Thyroid gland (tissue), 4 donors: ENCODE data around the gene FBXO3. TPM values are rescaled to one million over a fixed set of nuclear protein-coding genes. Genes with fewer than 3 reads are reported as not detected.
"Not testable (repeated sequence)": the region's sequence is repeated elsewhere in the genome, so short reads cannot be mapped to it uniquely, and the experiment has no call there.

Source experiments
- DNase-seq, 2 donors: peaks; one replicate each; pipeline ENCODE4 v3.0.0-alpha.2; 2019
- H3K27ac ChIP-seq, 3 donors: fragments of 200-600 bp; sonication (generic); 1 replicate in 2 of 3; 2 replicates in 1 of 3; pipeline ENCODE4 v1.5.1; 2016 to 2019; ENCODE audit warnings: mild to moderate bottlenecking in 1 of 3, moderate library complexity in 1 of 3
- H3K27me3 ChIP-seq: fragments of 200-600 bp; sonication (generic); one replicate; pipeline ENCODE4 v1.5.1; 2019
- H3K36me3 ChIP-seq, 2 donors: fragments of 200-600 bp; sonication (generic); one replicate each; pipeline ENCODE4 v1.5.1; 2016 to 2019
- H3K4me1 ChIP-seq, 2 donors: fragments of 200-600 bp; sonication (generic); one replicate each; pipeline ENCODE4 v1.5.1; 2017 to 2019
- H3K4me3 ChIP-seq, 3 donors: fragments of 200-600 bp; sonication (generic); replicated peaks in 1 of 3; 1 replicate in 2 of 3; 2 replicates in 1 of 3; pipeline ENCODE4 v1.5.1; 2016; ENCODE audit warnings: mild to moderate bottlenecking in 1 of 3
- H3K9me3 ChIP-seq: fragments of 200-600 bp; sonication (generic); one replicate; pipeline ENCODE4 v1.5.1; 2017
- CTCF ChIP-seq, 6 experiments: fragments of 200-600 bp in 3 of 6; fragments of 450-650 bp in 3 of 6; sonication (generic) in 3 of 6; IDR thresholded peaks; one replicate each; pipeline ENCODE4 v1.5.1; 2016 to 2019; ENCODE audit warnings: antibody characterized with exemption in 6 of 6, mild to moderate bottlenecking in 2 of 6, inconsistent platforms in 1 of 6, moderate library complexity in 1 of 6
- POLR2A ChIP-seq, 2 donors: fragments of 450-650 bp; IDR thresholded peaks; one replicate each; pipeline ENCODE4 v1.6.1; 2017; ENCODE audit warnings: antibody characterized with exemption in 2 of 2, mild to moderate bottlenecking in 2 of 2, moderate library complexity in 1 of 2
- WGBS, 2 donors: methylation state at CpG; one replicate each; pipeline ENCODE4 v1.1.5; 2017; 5-methylcytosine and 5-hydroxymethylcytosine counted together
- intact Hi-C: fragments of 100-400 bp; cut with DNase I; formaldehyde crosslinking; loops from one replicate; pipeline ENCODE4 v1.15.1; 2023
- total RNA-seq, 4 donors: library from RNA; depleted of rRNA; stranded (reverse); fragments of >200 nt; gene quantifications; one replicate each; pipeline ENCODE4 v1.2.3, GENCODE V29; 2016

FBXO3 gene
- total RNA-seq, 4 donors from 2014 or later, result 55.8 to 82.0 (median 57.7) TPM

DNA sequence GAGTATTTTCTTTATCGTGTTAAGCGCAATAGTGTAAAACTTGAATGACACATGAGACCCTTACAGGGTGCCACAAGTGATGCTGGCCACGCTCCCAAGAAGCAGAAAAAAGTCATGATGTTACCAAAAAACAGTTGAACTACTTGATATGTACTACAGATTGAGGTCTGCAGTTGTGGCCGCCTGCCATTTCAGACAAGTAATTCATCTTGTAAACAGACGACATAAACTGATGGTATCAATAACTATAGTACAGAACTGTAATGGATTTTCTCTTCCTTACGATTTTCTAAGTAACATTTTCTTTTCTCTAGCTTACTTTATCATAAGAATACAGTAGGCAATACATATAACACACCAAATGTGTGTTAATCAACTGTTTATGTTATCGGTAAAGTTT lies 43.6 kb downstream of the FBXO3 start:
- no peak overlapping the region for H3K4me3 ChIP-seq
- DNase-seq, result no peak
- H3K27ac ChIP-seq, result no peak overlapping the region
- no peaks in the 10 kb centered on the region for H3K9me3 ChIP-seq
- WGBS, 2 donors, result 78 to 84% methylated on average over 7 of the region's 7 CpGs
- H3K27me3 ChIP-seq, result no peaks in the 10 kb centered on the region
- intact Hi-C loops, result no loop called here
- no peaks in the 10 kb centered on the region for H3K36me3 ChIP-seq
- TF ChIP-seq CTCF (IDR thresholded peaks at IDR 0.05) (no peak), POLR2A (IDR thresholded peaks at IDR 0.05) (no peak)
- H3K4me1 ChIP-seq, result peaks cover 19 to 21% of the 10 kb centered on the region in 2 donors

GRCh38 chr11:33729072-33729664 lies 45.2 kb downstream of the FBXO3 start:
- intact Hi-C loops, H3K27ac ChIP-seq, H3K9me3 ChIP-seq, H3K27me3 ChIP-seq, H3K36me3 ChIP-seq, DNase-seq, H3K4me3 ChIP-seq: not testable (repeated sequence)
- peaks cover 23 to 31% of the 10 kb centered on the region in 2 donors for H3K4me1 ChIP-seq
- WGBS, 2 donors, result 86 to 89% methylated on average over 5 of the region's 5 CpGs

DNA sequence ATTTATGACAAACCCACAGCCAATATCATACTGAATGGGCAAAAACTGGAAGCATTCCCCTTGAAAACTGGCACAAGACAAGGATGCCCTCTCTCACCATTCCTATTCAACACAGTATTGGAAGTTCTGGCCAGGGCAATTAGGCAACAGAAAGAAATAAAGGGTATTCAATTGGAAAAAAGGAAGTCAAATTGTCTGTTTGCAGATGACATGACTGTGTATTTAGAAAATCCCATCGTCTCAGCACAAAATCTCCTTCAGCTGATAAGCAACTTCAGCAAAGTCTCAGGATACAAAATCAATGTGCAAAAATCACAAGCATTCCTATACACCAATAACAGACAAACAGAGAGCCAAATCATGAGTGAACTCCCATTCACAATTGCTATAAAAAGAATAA lies 46.8 kb downstream of the FBXO3 start:
- H3K27ac ChIP-seq, H3K36me3 ChIP-seq, H3K9me3 ChIP-seq, H3K27me3 ChIP-seq, H3K4me3 ChIP-seq, intact Hi-C loops, DNase-seq: not testable (repeated sequence)
- peaks cover 35 to 39% of the 10 kb centered on the region in 2 donors for H3K4me1 ChIP-seq
- 60 to 72% methylated on average over 1 of the region's 1 CpG for WGBS, 2 donors

- 84 to 86% methylated on average over 5 of the region's 5 CpGs for WGBS, 2 donors
- Histone ChIP-seq H3K4me3 (no peak overlapping the region), H3K36me3 (peaks cover 0 to 8% of the 10 kb centered on the region in 2 donors), H3K4me1 (peaks cover 33 to 41% of the 10 kb centered on the region in 2 donors), H3K27ac (peak overlapping the region in 2 of 3 donors; percentile 92 to 98), H3K9me3 (no peaks in the 10 kb centered on the region), H3K27me3 (no peaks in the 10 kb centered on the region)
- no peak for DNase-seq
- intact Hi-C loops, result no loop called here
- no peak for TF ChIP-seq CTCF (IDR thresholded peaks at IDR 0.05)
- no peak for TF ChIP-seq POLR2A (IDR thresholded peaks at IDR 0.05)
These were observed 48.8 kb downstream of the FBXO3 start for GRCh38 chr11:33725496-33725895.

DNA sequence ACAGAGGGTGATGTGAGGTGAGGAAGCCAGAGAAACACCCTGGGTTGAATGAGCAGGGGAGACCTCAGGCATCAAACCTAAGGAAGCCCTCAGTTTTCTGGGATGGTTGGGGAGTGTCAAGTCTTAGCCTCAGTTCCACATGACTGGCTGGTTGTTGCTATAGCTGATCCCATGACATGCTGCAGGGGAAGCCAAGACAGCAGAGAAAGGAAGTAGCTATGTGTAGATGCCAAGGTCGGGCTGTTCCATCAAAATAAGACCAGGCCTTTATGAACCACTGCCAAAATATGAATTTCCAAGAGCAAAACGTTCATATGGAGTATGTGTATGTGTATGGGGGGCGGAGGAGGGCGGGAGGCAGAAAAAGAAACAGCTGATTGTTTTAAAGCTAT lies 49.7 kb downstream of the FBXO3 start:
- H3K9me3 ChIP-seq, result no peaks in the 10 kb centered on the region
- H3K27ac ChIP-seq, result peak overlapping the region; percentile 92 to 98 (median 96)
- H3K36me3 ChIP-seq, result peaks cover 5 to 11% of the 10 kb centered on the region in 2 donors
- H3K4me3 ChIP-seq, result no peak overlapping the region
- intact Hi-C loops, result no loop called here
- no peak for TF ChIP-seq CTCF (IDR thresholded peaks at IDR 0.05)
- peaks cover 33 to 41% of the 10 kb centered on the region in 2 donors for H3K4me1 ChIP-seq
- no peaks in the 10 kb centered on the region for H3K27me3 ChIP-seq
- 42 to 46% methylated on average over 4 of the region's 4 CpGs for WGBS, 2 donors
- peak; percentile 67 for DNase-seq

- TF ChIP-seq CTCF (IDR thresholded peaks at IDR 0.05), result no peak
- TF ChIP-seq POLR2A (IDR thresholded peaks at IDR 0.05), result no peak
- Histone ChIP-seq H3K27ac (peak overlapping the region; percentile 92 to 98 (median 96)), H3K4me1 (peaks cover 33 to 41% of the 10 kb centered on the region in 2 donors), H3K27me3 (no peaks in the 10 kb centered on the region), H3K36me3 (peaks cover 7 to 15% of the 10 kb centered on the region in 2 donors), H3K9me3 (no peaks in the 10 kb centered on the region), H3K4me3 (no peak overlapping the region)
- WGBS, 2 donors, result 72 to 78% methylated on average over 6 of the region's 6 CpGs
- no peak for DNase-seq
- intact Hi-C loops, result no loop called here
These were observed 51.0 kb downstream of the FBXO3 start for GRCh38 chr11:33723238-33723881.
